Astrocyte (in vitro differentiated cells and primary cell): ENCODE measurements around the gene PDE4C.

ENCODE experiments used
- EZH2 ChIP-seq: IDR thresholded peaks from 2 replicates; pipeline ENCODE4 v1.6.1; 2012; ENCODE audit warnings: mild to moderate bottlenecking, low read length, inconsistent platforms; ENCODE audit not compliant: insufficient read depth
- TF ChIP-seq, protein P1 (sequence below): IDR thresholded peaks from 2 replicates; pipeline ENCODE4 v1.5.1; 2011; ENCODE audit warnings: low read depth, mild to moderate bottlenecking, inconsistent platforms, low read length, moderate library complexity; ENCODE audit not compliant: insufficient read depth

DNA sequence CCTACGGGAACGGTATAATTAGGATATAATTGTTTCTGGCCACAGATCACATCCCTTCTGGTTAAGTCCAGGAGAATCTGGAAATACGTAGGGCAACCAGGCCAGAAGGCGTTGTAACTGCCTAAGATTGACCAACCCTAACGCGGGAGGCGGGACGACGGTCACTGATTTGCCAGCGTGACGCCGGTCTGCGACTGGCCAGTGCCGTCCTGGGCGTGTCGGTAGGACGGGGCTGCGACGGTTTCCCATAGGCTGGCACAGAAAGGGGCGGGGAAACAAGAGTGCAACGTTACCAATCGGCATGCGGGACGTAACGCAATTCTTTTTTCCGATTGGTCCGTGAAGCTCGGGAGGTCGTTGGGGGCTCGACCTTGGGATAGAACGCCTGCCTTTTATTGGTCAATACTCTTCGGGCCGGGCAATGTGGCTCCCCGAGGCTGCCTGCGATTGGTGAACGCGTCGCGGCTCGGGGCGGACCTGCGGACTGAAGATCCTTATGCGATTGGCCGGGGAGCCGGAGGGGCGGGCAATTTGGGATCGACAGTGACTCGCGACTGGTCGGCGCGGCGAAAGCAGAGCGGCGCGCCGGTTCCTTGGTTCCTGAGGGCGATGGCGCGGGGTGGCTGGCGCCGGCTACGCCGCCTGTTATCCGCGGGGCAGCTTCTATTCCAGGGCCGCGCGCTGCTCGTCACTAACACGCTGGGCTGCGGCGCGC is 33.4 kb downstream of the PDE4C start, which contains the start of gene MPV17L2:
- TF ChIP-seq, protein P1, sequence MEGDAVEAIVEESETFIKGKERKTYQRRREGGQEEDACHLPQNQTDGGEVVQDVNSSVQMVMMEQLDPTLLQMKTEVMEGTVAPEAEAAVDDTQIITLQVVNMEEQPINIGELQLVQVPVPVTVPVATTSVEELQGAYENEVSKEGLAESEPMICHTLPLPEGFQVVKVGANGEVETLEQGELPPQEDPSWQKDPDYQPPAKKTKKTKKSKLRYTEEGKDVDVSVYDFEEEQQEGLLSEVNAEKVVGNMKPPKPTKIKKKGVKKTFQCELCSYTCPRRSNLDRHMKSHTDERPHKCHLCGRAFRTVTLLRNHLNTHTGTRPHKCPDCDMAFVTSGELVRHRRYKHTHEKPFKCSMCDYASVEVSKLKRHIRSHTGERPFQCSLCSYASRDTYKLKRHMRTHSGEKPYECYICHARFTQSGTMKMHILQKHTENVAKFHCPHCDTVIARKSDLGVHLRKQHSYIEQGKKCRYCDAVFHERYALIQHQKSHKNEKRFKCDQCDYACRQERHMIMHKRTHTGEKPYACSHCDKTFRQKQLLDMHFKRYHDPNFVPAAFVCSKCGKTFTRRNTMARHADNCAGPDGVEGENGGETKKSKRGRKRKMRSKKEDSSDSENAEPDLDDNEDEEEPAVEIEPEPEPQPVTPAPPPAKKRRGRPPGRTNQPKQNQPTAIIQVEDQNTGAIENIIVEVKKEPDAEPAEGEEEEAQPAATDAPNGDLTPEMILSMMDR, result no peak
- TF ChIP-seq EZH2, result peak; percentile 98
